Neuron (in vitro differentiated cells): ENCODE results near the gene C12orf60.
A peak's percentile ranks its signal among the peaks of the same experiment; 100 is the strongest.

Experiments used
- H2AFZ ChIP-seq: one replicate; pipeline ENCODE4 v1.6.1; 2013; ENCODE audit warnings: low read depth, mild to moderate bottlenecking, inconsistent platforms, low read length, moderate library complexity
- H3K27me3 ChIP-seq: one replicate; pipeline ENCODE4 v1.6.1; 2013; ENCODE audit warnings: low read length; ENCODE audit not compliant: insufficient read depth
- H3K36me3 ChIP-seq: one replicate; pipeline ENCODE4 v1.6.1; 2013; ENCODE audit warnings: low read length; ENCODE audit not compliant: insufficient read depth
- H3K4me1 ChIP-seq: one replicate; pipeline ENCODE4 v1.6.1; 2013; ENCODE audit warnings: low read length; ENCODE audit not compliant: insufficient read depth
- H3K4me3 ChIP-seq: 2 replicates; pipeline ENCODE4 v1.5.1; 2013; ENCODE audit warnings: mild to moderate bottlenecking, low read length, moderate library complexity
- H3K9me3 ChIP-seq: one replicate; pipeline ENCODE4 v1.6.1; 2013; ENCODE audit warnings: low read length

Gene C12orf60

GRCh38 chr12:14785568-14785967 lies 17.9 kb upstream of the C12orf60 start:
- no peaks in the 10 kb centered on the region for H3K4me1 ChIP-seq
- H3K4me3 ChIP-seq = no peak overlapping the region
- H3K27me3 ChIP-seq = no peaks in the 10 kb centered on the region
- H2AFZ ChIP-seq = no peak overlapping the region
- no peaks in the 10 kb centered on the region for H3K9me3 ChIP-seq
- H3K36me3 ChIP-seq = peaks cover 50% of the 10 kb centered on the region

- Histone ChIP-seq H3K4me3 (no peak overlapping the region), H3K36me3 (peaks cover 89% of the 10 kb centered on the region), H3K4me1 (no peaks in the 10 kb centered on the region), H3K9me3 (no peaks in the 10 kb centered on the region), H2AFZ (no peak overlapping the region), H3K27me3 (no peaks in the 10 kb centered on the region)
Observed at GRCh38 chr12:14795028-14795448, 8.4 kb upstream of the C12orf60 start.

DNA sequence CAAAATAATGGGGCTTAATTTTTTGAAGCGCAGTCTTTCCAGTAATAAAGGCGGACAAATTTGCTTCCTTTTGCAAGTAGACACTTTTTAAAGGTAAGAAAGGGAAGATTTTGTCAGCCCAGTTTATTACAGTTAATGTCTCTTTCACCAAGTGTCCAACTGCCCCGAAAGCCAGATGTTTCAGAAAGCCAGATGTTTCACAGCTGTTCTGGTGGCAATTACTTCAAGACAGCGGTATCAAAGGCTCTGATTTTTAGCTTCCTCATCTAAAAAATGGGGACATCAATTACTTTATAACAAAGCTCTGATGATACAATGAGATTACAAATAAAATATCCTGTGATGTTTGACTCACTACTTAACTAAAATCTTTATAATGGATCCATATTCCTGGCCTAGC lies 1.2 kb upstream of the C12orf60 start:
- Histone ChIP-seq H3K4me1 (peaks cover 19% of the 10 kb centered on the region), H3K4me3 (peak overlapping the region; percentile 89), H3K27me3 (no peaks in the 10 kb centered on the region), H2AFZ (no peak overlapping the region), H3K36me3 (peaks cover 23% of the 10 kb centered on the region), H3K9me3 (no peaks in the 10 kb centered on the region)

GRCh38 chr12:14802721-14803010 lies 804 bp upstream of the C12orf60 start:
- Histone ChIP-seq H3K36me3 (peaks cover 19% of the 10 kb centered on the region), H3K4me1 (peaks cover 19% of the 10 kb centered on the region), H3K27me3 (no peaks in the 10 kb centered on the region), H3K9me3 (no peaks in the 10 kb centered on the region), H2AFZ (no peak overlapping the region), H3K4me3 (peak overlapping the region; percentile 89)

DNA sequence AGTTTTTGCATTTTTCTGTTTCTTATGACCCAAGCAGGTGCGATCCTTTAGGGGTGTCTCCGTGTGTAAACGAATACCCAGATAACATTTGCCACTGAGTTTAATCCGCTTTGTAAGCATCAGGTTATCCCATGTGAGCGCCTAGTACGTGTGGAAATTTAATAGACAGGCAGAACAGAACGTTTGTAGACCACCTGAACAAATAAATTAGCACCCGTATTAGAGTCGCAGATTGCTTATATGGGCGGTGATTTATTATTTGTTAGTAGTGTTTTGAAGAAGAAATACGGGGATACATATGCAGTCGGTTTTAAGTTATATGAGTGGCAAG lies 325 bp downstream of the C12orf60 start:
- H3K4me1 ChIP-seq = peaks cover 19% of the 10 kb centered on the region
- H3K4me3 ChIP-seq = peak overlapping the region; percentile 89
- peaks cover 7% of the 10 kb centered on the region for H3K36me3 ChIP-seq

GRCh38 chr12:14810167-14810952 lies 6.9 kb downstream of the C12orf60 start:
- Histone ChIP-seq H3K4me1 (peaks cover 6% of the 10 kb centered on the region), H2AFZ (no peak overlapping the region), H3K9me3 (no peaks in the 10 kb centered on the region), H3K27me3 (no peaks in the 10 kb centered on the region), H3K4me3 (no peak overlapping the region), H3K36me3 (peaks cover 6% of the 10 kb centered on the region)

More for the DNA sequence above, 325 bp downstream of the C12orf60 start:
- Histone ChIP-seq H3K27me3 (no peaks in the 10 kb centered on the region), H2AFZ (peak overlapping the region; percentile 62), H3K9me3 (no peaks in the 10 kb centered on the region)

DNA sequence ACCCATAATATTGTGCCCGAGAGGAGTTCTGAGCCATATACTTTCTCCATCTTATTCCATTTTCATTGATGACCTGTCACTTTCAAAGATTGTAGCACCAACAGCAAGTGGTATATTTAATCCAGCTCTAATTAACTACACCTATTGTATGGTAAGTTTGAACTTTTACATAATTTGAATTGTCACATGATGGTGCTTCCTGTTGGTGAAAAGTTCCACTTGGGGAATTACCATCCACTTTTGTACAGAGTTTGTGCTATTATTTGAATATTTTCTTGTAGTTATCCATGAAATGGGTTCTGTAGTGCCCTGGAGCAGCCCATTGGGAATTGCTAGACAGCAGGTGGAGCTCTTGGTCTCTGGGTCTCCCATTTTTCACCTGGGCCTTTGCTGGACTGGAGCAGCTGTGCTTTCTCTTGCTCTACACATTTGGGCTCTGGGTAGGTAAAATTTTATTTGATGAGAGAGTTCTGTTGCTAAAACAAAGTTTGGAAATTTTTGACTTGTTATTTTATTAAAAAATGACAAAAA lies 7.5 kb downstream of the C12orf60 start:
- Histone ChIP-seq H3K4me3 (no peak overlapping the region), H3K27me3 (no peaks in the 10 kb centered on the region), H3K36me3 (peaks cover 5% of the 10 kb centered on the region), H3K9me3 (no peaks in the 10 kb centered on the region), H2AFZ (no peak overlapping the region), H3K4me1 (peaks cover 6% of the 10 kb centered on the region)

DNA sequence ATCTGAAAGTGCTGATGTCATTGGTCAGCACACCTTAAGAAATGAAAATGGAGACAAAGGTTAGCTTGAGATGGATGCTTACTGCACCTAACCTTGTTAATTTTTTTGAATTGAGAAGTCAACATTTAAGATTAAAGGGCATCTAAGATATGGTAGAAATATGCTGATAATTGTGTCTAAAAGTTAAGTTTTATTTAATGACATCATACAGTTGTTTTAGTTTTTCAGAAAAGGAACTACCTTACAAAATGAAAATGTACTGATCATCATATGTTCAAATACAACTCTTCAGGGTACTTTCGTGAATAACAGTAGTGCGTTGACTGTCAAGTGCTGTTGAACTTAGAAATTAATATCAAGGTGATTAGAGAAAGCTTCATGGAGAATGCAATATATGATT lies 8.0 kb downstream of the C12orf60 start:
- no peaks in the 10 kb centered on the region for H3K27me3 ChIP-seq
- no peak overlapping the region for H2AFZ ChIP-seq
- peaks cover 6% of the 10 kb centered on the region for H3K4me1 ChIP-seq
- H3K36me3 ChIP-seq = peaks cover 3% of the 10 kb centered on the region
- no peak overlapping the region for H3K4me3 ChIP-seq
- H3K9me3 ChIP-seq = no peaks in the 10 kb centered on the region

DNA sequence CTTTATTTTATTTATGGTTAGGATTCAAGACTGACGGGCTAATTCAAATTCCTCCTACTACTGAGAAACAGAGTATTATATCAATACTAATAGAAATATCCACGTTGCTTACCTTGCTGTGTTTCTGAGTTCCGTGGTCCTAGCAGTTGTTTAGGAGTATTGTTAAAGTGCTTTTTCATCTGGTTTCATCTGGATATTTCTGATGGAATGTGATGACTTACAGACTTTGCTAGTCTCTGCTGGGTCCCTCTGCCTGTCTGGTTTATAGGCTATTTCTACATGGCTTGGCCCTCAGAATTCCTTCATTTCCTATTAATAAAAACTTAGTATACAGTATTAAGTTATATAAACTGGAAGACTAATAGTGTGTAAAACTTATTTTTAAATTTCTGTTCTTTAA lies 10.5 kb downstream of the C12orf60 start, which contains the start of gene SMCO3:
Gene SMCO3 (minus strand): TSS at position 169 of the 400 bp plus-strand sequence. CDS start 7,502 bp downstream, outside the sequence.
- peaks cover 6% of the 10 kb centered on the region for H3K4me1 ChIP-seq
- H3K4me3 ChIP-seq = peak within 1 kb of the TSS; percentile 78
- H3K36me3 ChIP-seq = peaks cover 3% of the 10 kb centered on the region
- no peaks in the 10 kb centered on the region for H3K27me3 ChIP-seq
- peak within 1 kb of the TSS; percentile 18 for H2AFZ ChIP-seq
- no peaks in the 10 kb centered on the region for H3K9me3 ChIP-seq

DNA sequence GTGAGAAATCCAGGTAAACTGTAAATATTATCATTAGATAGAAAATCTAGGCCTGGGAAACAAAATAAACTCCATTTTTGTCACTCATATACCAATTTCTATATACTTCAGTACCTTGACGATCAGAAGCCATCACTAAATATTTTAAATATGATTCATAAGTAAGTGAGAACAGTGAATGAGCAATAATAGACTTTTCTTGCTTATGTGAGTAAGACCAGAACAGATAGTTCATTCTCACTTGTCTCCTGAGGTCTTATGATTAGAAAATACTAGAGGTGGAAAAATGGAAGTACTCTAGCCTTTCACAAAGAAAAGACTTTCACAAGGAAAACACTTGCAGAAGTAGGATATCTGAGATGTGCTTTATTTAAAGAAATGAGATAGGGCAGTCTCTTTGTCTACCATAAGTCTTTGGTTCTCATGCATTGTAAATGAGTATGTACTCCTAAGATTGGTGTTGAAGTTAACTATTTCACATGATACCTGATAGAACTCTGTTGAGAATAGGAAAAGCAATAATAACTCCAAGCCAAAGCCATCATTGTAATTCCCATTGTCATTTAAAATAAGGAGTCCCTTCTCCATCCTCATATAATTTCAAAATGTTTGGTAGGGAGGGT lies 20.7 kb downstream of the C12orf60 start:
- no peak overlapping the region for H2AFZ ChIP-seq
- H3K9me3 ChIP-seq = no peaks in the 10 kb centered on the region
- no peaks in the 10 kb centered on the region for H3K27me3 ChIP-seq
- no peaks in the 10 kb centered on the region for H3K36me3 ChIP-seq
- H3K4me1 ChIP-seq = no peaks in the 10 kb centered on the region
- H3K4me3 ChIP-seq = no peak overlapping the region

DNA sequence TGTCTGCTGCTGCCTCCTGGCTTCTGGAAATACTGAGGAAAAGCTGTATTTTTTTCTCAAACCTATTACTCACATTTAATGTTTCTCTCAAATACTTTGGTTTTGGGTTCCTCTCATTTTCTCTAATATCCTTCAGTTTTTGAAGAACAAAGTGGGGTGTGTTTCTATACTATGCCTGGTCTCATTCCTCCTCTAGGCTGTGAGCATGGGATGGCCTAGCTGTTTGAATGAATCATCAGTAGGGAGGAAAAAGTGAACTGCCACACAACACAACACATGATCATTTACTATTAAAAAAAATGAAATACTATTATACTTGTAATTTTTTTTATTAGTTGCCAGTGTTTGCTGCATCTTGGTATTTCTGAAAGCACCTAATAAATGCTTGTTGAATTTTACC lies 21.8 kb downstream of the C12orf60 start:
- no peaks in the 10 kb centered on the region for H3K9me3 ChIP-seq
- H3K36me3 ChIP-seq = no peaks in the 10 kb centered on the region
- no peak overlapping the region for H2AFZ ChIP-seq
- no peaks in the 10 kb centered on the region for H3K27me3 ChIP-seq
- no peaks in the 10 kb centered on the region for H3K4me1 ChIP-seq
- no peak overlapping the region for H3K4me3 ChIP-seq

DNA sequence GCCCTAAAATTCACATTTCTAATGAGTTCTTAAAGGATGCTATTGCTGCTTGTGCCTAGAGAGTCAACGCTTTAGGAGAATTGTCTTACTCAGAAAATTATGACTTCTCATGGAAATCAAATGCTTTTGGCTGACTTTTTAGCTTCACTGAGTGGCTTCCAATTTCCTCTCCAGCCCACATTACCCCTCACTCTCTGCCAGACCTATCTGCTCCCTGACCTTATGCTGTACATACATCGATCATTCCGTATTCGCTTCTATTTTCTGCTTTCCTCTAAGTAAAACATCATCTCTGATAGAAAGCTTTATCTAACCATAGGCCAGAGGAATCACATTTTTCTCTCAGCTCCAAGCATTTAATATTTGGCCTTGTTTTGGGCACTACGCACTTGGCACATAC lies 23.0 kb downstream of the C12orf60 start:
- no peaks in the 10 kb centered on the region for H3K27me3 ChIP-seq
- H3K36me3 ChIP-seq = no peaks in the 10 kb centered on the region
- H3K9me3 ChIP-seq = no peaks in the 10 kb centered on the region
- H2AFZ ChIP-seq = no peak overlapping the region
- H3K4me1 ChIP-seq = no peaks in the 10 kb centered on the region
- no peak overlapping the region for H3K4me3 ChIP-seq

- H3K9me3 ChIP-seq = no peaks in the 10 kb centered on the region
- H3K27me3 ChIP-seq = no peaks in the 10 kb centered on the region
- H2AFZ ChIP-seq = no peak overlapping the region
- no peaks in the 10 kb centered on the region for H3K4me1 ChIP-seq
- no peak overlapping the region for H3K4me3 ChIP-seq
- no peaks in the 10 kb centered on the region for H3K36me3 ChIP-seq
Observed at GRCh38 chr12:14827043-14827442, 23.6 kb downstream of the C12orf60 start.
